HEK293 (cell line): Measurements from ENCODE around the gene ZNF146.

Experiments
- KLF16 ChIP-seq: fragments of 450-650 bp; formaldehyde crosslinking; IDR thresholded peaks from 2 replicates; pipeline ENCODE4 v1.5.1; 2017; ENCODE audit warnings: missing biosample characterization, missing genetic modification characterization
- OVOL3 ChIP-seq: fragments of 450-650 bp; formaldehyde crosslinking; IDR thresholded peaks from 2 replicates; pipeline ENCODE4 v1.5.1; 2016; ENCODE audit warnings: missing biosample characterization, missing genetic modification characterization
- ZBTB1 ChIP-seq: fragments of 450-650 bp; formaldehyde crosslinking; IDR thresholded peaks from 2 replicates; pipeline ENCODE4 v1.5.1; 2016; ENCODE audit warnings: missing biosample characterization, missing genetic modification characterization
- ZBTB17 ChIP-seq: fragments of 450-650 bp; formaldehyde crosslinking; IDR thresholded peaks from 2 replicates; pipeline ENCODE4 v1.5.1; 2016; ENCODE audit warnings: missing biosample characterization, missing genetic modification characterization
- ZFP3 ChIP-seq: fragments of 450-650 bp; formaldehyde crosslinking; IDR thresholded peaks from 2 replicates; pipeline ENCODE4 v1.5.1; 2016; ENCODE audit warnings: low read depth, missing biosample characterization, missing genetic modification characterization
- ZSCAN30 ChIP-seq: fragments of 450-650 bp; IDR thresholded peaks from 2 replicates; pipeline ENCODE4 v1.5.1; 2018; ENCODE audit warnings: missing biosample characterization, mild to moderate bottlenecking, missing genetic modification characterization, moderate library complexity
- TF ChIP-seq, protein P1 (sequence below): fragments of 450-650 bp; formaldehyde crosslinking; IDR thresholded peaks from 2 replicates; pipeline ENCODE4 v1.5.1; 2016; ENCODE audit warnings: missing biosample characterization, missing genetic modification characterization
- TF ChIP-seq, protein P2 (sequence below): fragments of 450-650 bp; formaldehyde crosslinking; IDR thresholded peaks from 2 replicates; pipeline ENCODE4 v1.5.1; 2016; ENCODE audit warnings: missing biosample characterization, missing genetic modification characterization
- TF ChIP-seq, protein P3 (sequence below): fragments of 450-650 bp; formaldehyde crosslinking; IDR thresholded peaks from 2 replicates; pipeline ENCODE4 v1.5.1; 2016; ENCODE audit warnings: missing biosample characterization, missing genetic modification characterization

DNA sequence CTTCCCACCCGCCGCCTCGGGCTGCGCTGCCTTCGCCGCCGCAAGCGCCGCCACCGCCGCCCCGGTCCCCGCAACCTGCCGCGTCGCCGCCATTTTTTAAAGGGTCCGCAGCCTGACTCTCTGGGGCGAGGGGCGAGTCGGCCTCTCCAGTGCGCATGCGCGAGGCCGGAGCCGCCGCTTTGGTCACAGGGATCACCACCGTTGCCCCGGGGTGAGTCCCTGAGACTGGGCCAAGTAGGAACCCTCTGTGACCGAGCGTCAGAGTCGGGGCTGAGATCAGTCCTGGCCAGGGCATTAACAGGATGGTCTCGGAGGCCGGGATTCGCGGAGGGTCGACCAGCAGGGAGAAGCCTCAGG is 42.6 kb downstream of the ZNF146 start:
- TF ChIP-seq, protein P1, sequence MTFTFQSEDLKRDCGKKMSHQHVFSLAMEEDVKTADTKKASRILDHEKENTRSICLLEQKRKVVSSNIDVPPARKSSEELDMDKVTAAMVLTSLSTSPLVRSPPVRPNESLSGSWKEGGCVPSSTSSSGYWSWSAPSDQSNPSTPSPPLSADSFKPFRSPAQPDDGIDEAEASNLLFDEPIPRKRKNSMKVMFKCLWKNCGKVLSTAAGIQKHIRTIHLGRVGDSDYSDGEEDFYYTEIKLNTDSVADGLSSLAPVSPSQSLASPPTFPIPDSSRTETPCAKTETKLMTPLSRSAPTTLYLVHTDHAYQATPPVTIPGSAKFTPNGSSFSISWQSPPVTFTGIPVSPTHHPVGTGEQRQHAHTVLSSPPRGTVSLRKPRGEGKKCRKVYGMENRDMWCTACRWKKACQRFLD (tag by site-specific recombination): no peak
- TF ChIP-seq, protein P2, sequence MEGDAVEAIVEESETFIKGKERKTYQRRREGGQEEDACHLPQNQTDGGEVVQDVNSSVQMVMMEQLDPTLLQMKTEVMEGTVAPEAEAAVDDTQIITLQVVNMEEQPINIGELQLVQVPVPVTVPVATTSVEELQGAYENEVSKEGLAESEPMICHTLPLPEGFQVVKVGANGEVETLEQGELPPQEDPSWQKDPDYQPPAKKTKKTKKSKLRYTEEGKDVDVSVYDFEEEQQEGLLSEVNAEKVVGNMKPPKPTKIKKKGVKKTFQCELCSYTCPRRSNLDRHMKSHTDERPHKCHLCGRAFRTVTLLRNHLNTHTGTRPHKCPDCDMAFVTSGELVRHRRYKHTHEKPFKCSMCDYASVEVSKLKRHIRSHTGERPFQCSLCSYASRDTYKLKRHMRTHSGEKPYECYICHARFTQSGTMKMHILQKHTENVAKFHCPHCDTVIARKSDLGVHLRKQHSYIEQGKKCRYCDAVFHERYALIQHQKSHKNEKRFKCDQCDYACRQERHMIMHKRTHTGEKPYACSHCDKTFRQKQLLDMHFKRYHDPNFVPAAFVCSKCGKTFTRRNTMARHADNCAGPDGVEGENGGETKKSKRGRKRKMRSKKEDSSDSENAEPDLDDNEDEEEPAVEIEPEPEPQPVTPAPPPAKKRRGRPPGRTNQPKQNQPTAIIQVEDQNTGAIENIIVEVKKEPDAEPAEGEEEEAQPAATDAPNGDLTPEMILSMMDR (tag by site-specific recombination): no peak
- no peak for TF ChIP-seq OVOL3 (tag by site-specific recombination)
- no peak for TF ChIP-seq ZBTB1 (tag by site-specific recombination)
- no peak for TF ChIP-seq ZFP3 (tag by site-specific recombination)
- TF ChIP-seq, protein P3, sequence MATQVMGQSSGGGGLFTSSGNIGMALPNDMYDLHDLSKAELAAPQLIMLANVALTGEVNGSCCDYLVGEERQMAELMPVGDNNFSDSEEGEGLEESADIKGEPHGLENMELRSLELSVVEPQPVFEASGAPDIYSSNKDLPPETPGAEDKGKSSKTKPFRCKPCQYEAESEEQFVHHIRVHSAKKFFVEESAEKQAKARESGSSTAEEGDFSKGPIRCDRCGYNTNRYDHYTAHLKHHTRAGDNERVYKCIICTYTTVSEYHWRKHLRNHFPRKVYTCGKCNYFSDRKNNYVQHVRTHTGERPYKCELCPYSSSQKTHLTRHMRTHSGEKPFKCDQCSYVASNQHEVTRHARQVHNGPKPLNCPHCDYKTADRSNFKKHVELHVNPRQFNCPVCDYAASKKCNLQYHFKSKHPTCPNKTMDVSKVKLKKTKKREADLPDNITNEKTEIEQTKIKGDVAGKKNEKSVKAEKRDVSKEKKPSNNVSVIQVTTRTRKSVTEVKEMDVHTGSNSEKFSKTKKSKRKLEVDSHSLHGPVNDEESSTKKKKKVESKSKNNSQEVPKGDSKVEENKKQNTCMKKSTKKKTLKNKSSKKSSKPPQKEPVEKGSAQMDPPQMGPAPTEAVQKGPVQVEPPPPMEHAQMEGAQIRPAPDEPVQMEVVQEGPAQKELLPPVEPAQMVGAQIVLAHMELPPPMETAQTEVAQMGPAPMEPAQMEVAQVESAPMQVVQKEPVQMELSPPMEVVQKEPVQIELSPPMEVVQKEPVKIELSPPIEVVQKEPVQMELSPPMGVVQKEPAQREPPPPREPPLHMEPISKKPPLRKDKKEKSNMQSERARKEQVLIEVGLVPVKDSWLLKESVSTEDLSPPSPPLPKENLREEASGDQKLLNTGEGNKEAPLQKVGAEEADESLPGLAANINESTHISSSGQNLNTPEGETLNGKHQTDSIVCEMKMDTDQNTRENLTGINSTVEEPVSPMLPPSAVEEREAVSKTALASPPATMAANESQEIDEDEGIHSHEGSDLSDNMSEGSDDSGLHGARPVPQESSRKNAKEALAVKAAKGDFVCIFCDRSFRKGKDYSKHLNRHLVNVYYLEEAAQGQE (tag by site-specific recombination): no peak
- TF ChIP-seq KLF16 (tag by site-specific recombination): no peak
- TF ChIP-seq ZBTB17: no peak
- TF ChIP-seq ZSCAN30 (tag by site-specific recombination): no peak
